Esophagus muscularis mucosa (tissue), 3 donors: ENCODE results near the gene FFAR2.

Experiments
- CTCF ChIP-seq, 3 experiments: fragments of 200-600 bp in 2 of 3; fragments of 450-650 bp in 1 of 3; sonication (generic) in 2 of 3; IDR thresholded peaks; one replicate each; pipeline ENCODE4 v1.5.1; 2017 to 2019; ENCODE audit warnings: antibody characterized with exemption in 3 of 3, mild to moderate bottlenecking in 2 of 3, moderate library complexity in 1 of 3
- POLR2A ChIP-seq: fragments of 450-650 bp; IDR thresholded peaks from one replicate; pipeline ENCODE4 v1.6.1; 2017; ENCODE audit warnings: antibody characterized with exemption, moderate library complexity, mild to moderate bottlenecking, low read depth
- POLR2AphosphoS5 ChIP-seq, 2 donors: sonication (generic); formaldehyde crosslinking; IDR thresholded peaks; one replicate each; pipeline ENCODE4 v1.6.1; 2017; ENCODE audit warnings: antibody characterized with exemption in 2 of 2

DNA sequence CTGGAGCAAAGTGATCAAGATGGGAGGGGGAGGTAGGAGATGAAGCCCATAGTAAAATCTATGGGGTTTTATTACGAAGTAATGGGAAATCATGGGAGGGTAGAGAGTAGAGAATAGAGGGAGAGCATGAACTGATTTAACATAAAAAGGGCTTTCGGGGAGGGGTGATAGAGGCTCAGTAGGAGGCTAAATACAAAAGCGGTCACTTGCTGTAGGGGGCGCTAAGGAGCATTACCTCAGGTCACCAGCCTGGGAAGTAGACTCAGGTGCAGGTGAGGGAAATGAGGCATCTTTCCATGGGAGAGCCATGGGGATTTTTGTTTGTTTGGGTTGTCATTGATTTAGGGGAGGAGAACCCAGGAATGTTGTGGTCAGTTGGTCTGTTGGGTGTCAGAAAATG lies 28.1 kb downstream of the FFAR2 start:
- no peak for TF ChIP-seq CTCF (IDR thresholded peaks at IDR 0.05)
- TF ChIP-seq POLR2AphosphoS5 (IDR thresholded peaks at IDR 0.05) = no peak
- no peak for TF ChIP-seq POLR2A
